SU-DHL-6 (cell line): ENCODE results near the gene CACNA2D1.

ENCODE experiments used
- EZH2phosphoT487 ChIP-seq: fragments of 200-600 bp; sonication (generic), shearing (Covaris generic); conservative IDR thresholded peaks from 2 replicates; pipeline ENCODE4 v1.6.1; 2018; ENCODE audit warnings: mild to moderate bottlenecking, antibody characterized with exemption, low read length, moderate library complexity, mixed read lengths
- TF ChIP-seq, protein P1 (sequence below): fragments of 200-600 bp; sonication (generic); IDR thresholded peaks from one replicate; pipeline ENCODE4 v1.5.1; 2017; ENCODE audit warnings: antibody characterized with exemption, mild to moderate bottlenecking, low read length, moderate library complexity; ENCODE audit not compliant: insufficient read depth, poor library complexity, severe bottlenecking

DNA sequence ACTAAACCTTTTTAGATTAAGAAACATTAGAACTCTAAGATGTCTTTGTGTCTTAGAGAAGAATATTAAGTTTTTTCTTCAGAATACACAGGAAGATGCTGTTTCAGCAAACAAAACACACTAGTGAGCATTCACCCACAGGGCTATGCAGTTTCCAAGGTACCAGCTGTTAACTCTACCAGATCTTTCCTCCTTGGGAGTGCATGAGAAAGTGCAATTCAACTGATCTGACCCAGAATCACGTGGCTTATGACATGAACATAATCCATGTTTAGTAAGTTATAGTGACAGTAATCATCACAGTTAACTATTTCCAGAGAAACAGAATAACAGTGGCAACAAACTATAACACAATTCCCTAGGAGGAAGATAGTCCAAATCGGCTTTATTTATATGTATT, 270.7 kb downstream of the CACNA2D1 start:
- TF ChIP-seq, protein P1, sequence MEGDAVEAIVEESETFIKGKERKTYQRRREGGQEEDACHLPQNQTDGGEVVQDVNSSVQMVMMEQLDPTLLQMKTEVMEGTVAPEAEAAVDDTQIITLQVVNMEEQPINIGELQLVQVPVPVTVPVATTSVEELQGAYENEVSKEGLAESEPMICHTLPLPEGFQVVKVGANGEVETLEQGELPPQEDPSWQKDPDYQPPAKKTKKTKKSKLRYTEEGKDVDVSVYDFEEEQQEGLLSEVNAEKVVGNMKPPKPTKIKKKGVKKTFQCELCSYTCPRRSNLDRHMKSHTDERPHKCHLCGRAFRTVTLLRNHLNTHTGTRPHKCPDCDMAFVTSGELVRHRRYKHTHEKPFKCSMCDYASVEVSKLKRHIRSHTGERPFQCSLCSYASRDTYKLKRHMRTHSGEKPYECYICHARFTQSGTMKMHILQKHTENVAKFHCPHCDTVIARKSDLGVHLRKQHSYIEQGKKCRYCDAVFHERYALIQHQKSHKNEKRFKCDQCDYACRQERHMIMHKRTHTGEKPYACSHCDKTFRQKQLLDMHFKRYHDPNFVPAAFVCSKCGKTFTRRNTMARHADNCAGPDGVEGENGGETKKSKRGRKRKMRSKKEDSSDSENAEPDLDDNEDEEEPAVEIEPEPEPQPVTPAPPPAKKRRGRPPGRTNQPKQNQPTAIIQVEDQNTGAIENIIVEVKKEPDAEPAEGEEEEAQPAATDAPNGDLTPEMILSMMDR, result no peak
- TF ChIP-seq EZH2phosphoT487, result no peak
